GM21360 (cell line): Measurements from ENCODE around the gene CENPC.
"Not testable (repeated sequence)": the region's sequence is repeated elsewhere in the genome, so short reads cannot be mapped to it uniquely, and the experiment has no call there.

Source experiments
- ATAC-seq: cut with Tn5 transposase; IDR thresholded peaks from one replicate; pipeline ENCODE4 v1.9.1; 2021; ENCODE audit warnings: mild to moderate bottlenecking, moderate library complexity; ENCODE audit not compliant: unreplicated experiment

CENPC gene

DNA sequence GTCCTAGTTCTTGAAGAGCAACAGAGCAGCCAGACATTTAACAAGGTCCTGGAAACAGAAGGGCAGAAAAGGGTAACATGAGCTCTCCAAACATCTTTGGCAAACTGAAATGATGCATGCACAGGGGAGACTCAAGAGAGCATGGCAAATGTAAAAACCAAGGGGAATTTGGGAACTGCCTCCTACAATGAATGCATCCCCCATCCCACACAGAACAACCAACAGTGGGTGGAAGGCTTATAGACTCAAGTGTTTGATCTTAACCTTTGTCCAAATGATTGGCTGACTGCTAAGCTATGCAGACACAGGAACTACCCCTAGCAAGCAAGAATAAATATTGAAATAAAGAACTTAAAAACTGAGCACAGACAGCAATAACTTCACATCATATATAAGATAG, 74.4 kb downstream of the CENPC start:
- ATAC-seq = no peak

DNA sequence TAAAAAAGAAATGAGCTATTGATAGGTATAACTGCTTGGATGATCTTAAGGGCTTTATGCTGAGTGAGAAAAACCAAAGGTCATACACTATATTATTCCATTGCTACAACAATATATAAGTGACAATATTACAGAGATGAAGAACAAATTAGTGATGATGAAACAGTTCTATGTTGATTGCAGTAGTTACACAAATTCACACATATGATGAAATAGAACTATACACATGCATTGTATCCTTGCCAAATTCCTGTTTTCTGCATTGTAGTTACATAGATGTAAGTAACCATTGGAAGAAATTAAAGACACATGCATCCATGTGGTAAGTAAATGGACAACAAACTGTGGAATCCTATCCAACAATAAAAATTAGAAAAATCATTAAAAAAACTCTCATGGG, 76.5 kb downstream of the CENPC start:
- no peak for ATAC-seq

DNA sequence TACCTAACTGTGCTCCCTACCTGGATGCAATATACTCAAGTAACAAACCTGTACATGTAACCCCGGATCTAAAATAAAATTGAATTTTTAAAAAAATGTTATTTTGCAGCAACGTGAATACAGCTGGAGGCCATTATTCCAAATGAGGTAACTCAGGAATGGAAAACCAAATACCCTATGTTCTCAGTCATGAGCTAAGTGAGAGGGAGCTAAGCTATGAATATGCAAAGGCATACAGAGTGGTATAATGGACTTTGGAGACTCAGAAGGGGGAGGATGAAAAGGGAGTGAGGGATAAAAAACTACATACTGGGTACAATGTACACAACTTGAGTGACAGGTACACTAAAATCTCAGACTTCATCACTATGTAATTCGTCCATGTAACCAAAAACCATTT, 78.6 kb downstream of the CENPC start:
- ATAC-seq = no peak

DNA sequence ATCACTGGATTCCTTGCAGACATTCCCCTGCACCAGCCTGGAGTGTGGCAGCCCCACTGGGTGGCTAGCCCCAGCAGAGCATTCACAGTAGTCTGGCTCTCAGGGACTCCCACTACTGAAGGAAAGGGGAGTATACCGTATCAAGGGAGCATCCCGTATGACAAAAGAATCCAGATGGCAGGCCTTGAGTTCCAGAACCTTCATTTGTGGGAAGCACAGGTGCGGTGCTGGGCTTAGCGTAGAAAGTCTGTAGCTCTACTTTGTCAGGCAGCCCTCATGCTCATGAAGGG, 79.6 kb downstream of the CENPC start:
- ATAC-seq = no peak

DNA sequence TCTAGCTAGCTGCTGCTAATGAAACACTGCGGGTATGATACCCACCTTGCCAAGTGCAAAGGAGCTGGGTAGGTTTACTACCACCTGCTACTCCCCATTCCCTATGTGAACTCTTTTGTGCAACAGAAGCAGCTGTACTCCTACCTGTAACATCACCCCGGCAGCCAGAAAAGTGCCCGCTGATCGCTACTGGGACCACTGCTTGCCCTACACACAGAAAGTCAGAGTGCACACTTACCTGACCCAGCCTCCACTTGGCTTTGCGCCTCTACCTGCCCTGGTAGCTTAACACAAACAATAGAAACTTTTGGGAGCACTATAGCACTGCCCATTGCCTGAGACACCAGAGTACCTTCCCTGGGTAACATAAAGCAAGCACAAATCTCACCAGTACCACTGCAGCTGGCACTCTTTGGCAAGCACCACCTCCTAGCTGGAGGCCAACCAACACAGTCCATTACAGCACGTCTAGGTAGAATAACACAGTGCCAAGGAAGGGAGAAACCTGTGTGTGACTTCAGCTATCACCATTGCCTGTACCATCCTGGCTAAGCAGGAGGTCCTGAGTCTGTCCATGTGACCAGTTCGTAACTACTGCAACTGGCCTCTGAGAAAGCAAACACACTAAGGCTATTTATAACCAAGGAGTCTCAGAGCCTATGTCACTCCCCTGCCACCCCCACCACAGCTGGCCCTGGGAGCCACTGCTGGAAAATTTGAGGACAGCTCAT, 80.1 kb downstream of the CENPC start:
- ATAC-seq = no peak

DNA sequence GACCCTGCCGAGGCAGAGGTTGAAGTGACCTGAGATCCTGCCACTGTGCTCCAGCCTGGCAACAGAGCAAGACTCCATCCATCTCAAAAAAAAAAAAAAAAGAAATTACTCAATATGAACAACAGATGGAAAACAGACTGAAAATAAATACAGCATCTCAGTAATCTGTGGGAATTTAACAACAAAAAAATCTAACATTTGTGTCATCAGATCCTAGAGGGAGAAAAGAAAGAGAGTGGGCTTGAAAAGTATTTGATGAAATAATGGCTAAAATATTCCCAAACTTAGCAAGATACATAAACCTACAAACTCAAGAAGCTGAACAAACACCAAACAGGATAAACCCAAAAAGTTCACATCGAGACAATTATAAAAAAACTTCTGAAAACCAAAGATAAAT, 84.7 kb downstream of the CENPC start:
- no peak for ATAC-seq

DNA sequence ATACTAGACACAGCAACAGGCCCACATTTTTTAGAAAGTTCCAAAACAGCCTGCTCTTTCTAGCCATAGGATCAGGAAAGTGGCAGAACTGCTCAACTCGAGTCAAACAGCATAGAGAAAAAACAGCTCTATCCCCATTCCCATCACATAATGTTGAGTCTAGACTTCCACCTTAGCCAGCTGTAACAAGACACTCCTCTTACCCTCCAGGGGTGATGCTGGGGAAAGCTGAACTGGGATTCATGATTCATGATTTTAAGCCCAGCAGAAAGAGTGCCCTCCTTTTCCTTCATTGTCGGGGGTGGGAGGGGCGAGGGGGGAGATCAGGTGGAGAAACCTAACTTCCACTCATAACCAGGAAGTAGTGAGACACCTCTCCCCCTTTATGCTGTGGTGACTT, 86.1 kb downstream of the CENPC start:
- no peak for ATAC-seq

DNA sequence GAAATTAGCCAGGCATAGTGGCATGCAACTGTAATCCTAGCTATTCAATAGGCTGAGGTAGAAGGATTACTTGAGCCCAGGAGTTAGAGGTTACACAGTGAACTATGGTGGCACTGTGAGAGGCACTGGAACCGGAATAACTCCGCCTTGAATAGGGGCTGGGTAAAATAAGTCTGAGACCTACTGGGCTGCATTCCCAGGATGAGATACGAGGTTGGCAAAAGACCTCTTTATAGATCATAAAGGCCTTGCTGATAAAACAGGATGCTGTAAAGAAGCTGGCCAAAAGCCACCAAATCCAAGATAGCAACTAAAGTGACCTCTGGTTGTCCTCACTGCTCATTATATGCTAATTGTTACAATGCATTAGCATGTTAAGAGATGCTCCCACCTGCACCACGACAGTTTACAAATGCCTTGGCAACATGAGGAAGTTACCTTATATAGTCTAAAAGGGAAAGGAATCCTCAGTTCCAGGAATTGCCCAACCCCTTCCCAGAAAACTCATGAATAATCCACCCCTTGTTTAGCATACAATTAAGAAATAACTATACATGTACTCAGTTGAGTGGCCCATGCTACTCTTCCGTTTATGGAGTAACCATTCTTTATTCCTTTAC, 88.6 kb downstream of the CENPC start:
- ATAC-seq = no peak

DNA sequence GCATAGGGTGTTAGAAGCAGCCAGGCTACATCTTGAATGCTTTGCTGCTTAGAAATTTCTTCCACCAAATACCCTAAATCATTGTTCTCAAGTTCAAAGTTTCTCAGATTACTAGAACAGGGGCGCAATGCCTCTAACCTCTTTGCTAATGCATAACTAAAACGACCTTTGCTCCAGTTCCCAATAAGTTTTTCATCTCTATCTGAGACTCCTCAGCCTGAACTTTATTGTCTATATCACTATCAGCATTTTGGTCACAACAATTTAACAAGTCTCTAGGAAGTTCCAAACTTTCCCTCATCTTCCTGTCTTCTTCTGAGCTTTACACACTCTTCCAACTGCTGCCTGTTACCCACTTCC, 92.5 kb downstream of the CENPC start:
- not testable (repeated sequence) for ATAC-seq

DNA sequence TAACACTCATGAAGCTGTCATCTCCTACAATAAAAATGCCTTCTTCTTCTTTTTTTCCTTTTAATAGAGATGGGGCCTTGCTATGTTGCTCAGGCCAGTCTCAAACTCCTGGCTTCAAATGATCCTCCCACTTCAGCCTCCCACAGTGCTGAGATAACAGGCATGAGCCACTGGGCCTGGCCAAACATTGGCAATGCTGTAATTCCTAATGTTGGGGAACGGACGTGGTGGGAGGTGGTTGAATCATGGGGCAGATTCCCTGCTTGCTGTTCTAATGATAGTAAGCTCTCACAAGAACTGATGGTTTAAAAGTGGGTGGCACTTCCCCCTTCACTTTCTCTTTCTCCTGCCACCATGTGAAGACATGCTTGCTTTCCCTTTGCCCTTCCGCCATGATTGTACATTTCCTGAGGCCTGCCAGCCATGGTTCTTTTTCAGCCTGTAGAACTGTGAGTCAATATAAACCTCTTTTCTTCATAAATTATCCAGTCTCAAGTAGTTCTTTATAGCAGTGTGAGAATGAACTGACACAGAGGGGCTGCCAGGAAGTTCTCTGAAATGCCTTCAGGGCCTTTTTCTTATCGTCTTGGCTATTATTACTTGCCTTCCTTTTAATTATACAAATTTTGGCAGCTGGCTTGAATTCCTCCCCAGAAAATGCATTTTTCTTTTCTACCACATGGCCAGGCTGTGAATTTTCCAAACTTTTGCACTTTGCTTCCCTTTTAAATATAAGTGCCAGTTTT, 93.0 kb downstream of the CENPC start:
- ATAC-seq = no peak

DNA sequence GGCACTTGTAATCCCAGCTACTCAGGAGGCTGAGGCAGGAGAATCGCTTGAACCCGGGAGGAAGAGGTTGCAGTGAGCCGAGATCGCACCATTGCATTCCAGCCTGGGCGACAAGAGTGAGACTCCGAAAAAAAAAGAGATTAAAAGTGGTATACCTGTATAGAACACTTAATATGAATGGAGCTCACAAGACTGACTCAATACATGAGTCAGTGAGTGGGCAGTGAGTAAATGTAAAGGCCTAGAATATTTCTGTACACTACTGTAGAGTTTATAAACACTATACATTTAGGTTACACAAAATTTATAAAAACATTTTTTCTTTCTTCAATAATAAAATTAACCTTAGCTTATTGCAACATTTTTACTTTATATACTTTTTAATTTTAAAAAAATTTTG, 93.8 kb downstream of the CENPC start:
- ATAC-seq = no peak

DNA sequence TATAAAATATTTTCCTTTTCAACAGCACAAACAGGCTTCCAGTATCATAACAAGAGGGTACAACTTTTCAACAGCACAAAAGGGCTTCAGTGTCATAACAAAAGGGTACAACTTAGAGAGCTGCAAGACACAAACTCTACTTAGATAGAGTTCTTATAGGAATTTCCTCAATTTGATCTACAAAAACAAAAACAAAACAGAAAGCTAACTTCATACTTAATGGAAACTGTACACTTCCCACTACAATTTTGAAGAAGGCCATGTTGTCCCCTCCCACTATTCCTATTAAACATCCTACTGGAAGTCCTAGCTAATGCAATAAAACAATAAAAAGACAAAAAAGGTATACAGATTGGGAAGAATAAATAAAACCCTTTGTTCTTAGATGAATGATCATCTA, 96.7 kb downstream of the CENPC start:
- no peak for ATAC-seq

DNA sequence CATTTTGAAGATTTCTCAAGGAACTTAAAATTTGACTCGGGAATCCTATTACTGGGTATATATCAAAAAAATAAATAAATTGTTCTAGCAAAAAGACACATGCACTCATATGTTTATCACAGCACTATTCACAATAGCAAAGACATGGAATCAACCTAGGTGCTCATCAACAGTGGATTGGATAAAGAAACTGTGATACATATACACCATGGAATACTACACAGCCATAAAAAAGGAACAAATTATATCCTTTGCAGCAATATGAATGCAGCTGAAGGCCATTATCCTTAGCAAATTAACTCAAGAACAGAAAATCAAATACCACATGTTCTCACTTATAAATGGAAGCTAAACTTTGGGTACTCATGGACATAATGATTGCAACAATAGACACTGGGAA, 97.4 kb downstream of the CENPC start:
- ATAC-seq = no peak

DNA sequence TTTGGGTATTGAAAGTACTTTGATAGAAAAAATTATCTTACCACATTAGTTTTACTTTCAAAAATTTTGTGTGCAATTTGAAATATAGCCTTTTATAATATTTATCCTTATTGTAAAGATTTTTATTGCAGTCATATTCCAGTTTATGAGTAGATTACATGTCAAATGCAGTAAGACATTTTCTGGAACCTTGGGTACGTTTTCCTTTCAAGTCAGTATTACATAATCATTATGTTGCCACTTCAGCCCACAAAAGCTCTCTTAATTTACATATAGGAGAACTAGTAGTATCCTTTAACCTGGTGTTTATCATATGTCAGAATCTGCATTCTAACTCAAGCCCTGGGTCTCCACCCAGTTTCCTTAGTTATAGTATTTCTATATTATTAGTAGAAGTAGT, 98.5 kb downstream of the CENPC start:
- no peak for ATAC-seq

DNA sequence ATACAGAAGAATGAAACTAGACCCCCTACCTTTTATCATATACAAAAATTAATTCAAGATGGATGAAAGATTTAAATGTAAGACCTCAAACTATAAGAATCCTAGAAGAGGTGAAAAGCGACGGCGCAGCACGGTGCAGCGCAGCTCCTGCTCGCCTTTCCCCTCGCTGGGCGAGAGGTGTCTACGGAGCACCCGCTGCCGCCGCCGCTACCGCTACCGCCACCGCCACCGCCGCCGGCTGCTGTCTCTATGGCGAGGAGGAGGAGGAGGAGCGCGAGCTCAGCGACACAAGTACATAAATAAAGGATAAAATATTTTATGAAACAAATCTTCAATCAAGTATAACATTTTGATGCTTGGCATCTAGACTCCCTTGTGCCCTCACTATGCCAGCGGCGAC, 99.4 kb downstream of the CENPC start:
- not testable (repeated sequence) for ATAC-seq

DNA sequence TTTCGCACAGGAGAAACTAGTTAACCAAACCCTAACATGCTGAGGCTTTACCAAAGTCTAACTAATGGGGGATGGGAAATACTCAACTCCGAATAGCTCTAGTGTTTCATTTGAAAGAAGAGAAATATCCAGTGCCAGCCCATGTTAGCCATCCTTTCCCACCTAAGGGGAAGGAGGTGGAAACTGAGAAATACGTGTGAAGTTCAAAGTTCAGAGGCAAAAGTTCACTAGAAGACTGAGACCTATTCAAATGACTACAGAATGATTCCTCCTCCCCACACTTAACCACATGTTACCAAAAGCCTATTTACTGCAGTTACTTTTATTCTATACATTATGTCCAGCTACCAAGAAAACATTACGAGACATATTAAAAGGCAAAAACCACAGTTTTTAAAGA, 106.3 kb downstream of the CENPC start:
- no peak for ATAC-seq

DNA sequence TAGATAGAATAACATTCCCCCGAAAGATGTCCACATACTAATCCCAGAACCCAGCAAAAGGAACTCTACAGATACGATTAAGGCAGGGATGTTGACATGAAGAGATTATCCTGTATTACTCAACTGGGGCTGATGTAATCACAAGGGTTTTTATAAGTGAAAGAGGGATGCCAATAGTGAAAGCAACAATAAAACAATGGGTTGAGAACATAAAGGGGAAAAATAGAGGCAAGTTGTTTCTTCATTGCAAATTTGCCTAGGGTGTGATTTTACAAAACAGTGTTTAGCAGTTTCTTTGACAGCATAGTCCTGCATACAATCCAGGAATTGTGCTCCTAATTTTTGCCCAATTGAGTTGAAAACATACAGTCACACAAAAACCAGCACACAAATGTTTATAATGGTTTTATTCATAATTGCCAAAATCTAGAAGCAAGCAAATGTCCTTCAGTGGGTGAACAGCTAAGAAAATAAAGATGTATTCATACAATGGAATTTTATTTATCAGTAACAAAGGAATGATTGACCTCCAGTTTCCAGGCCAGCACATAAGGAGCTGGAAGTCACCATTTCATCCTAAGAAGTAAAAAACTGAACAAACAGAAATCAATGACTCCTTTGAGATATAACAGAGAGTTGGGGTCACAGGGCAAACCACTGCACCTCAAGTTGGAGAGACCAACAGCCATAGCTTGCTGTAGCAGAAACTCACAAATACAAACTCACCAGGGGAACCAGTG, 107.2 kb downstream of the CENPC start:
- ATAC-seq = no peak

DNA sequence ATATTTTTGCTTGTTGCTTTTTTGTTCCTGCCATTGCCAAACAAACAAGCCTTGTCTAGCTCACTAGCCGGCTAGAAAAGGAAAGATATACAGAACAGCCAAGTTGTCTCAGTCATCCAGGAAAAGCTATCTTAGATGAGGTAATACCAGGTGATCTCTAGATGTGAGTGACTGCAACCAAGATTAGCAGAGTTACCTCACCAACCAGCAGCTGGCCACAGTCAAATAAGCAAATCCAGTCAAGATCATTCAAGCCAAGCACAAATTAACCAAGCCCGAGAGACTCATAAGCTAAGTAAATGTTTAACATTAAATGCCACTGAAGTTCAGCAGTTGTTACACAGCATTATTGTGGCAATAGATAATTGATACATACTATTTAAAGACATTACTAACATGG, 108.6 kb downstream of the CENPC start:
- peak; percentile 65 for ATAC-seq

DNA sequence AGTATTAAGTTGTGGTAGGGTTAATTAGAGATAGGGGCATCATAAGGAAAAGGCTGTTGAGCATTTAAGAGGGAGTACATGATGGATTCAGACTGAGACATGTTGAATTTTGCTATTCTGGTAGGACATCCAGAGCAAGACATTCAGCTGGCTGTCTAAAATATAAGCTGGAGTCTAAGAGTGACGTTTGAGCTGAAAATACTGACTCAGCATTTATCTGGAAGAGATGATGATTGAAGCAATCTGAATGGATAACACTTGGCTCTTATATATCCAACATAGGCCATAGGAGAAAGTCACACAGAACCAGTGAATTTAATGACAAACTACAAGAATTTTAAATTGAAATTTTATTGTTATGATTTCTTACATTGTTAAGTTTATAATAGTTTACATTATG, 114.3 kb downstream of the CENPC start:
- no peak for ATAC-seq

DNA sequence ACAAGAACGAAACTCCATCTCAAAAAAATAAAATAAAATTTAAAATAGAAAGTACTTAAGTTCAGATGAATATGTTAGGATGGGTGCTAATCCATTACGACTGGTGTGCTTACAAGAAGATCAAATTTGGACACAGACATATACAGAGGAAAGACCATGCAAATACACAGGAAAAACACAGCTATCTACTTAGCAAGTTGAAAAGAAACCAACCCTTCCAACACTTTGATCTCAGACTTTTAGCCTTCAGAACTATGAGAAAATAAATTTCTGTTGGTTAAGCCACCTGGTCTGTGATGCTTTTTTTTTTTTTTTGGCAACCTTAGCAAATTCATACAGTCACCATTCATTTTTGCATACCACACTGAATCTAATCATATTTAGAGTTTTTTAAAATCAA, 116.5 kb downstream of the CENPC start:
- no peak for ATAC-seq
